Measurements from ENCODE around the gene SLC7A6OS.

Gene SLC7A6OS

DNA sequence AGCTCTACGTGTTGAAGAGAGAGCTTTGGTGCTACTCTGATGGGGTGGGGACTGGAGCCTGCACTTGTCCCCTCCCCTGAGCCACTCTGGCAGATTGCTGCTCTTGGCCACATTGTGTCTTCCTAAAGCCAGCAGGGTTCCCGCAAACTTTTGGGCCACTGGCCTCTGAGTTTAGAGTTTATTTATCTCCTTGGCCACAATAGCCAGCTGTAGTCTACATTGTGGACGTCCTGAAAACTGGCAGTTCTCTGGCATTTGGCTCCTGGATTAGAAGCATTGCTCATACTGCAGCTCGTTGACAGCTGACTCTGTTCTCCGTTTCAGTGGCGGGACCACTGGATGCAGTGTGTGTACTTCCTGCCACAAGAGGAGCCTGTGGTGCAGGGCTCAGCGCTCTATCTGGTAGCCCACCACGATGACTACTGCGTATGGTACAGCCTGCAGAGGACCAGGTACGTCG is 34.6 kb upstream of the SLC7A6OS start:
- no peak for DNase-seq

GRCh38 chr16:68344252-68344651 is 33.5 kb upstream of the SLC7A6OS start:
- no peak for DNase-seq

DNA sequence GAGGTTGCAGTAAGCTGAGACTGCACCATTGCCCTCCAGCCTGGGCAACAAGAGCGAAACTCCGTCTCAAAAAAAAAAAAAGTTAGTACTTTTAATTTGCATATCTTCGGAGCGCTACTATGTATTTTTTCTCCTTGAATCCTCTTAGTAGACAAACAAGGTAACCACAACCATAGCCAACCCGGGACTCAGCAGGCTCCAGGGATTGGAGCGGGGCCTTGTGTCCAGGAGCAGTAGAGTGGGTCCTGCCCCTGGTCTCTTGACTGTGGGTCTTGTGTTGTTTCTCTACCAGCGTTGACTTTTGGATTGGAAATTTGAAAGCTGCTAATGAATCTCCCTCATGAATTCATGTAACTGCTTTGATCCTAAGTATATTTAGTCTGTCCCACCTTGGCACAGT is 32.4 kb upstream of the SLC7A6OS start:
- no peak for DNase-seq

DNA sequence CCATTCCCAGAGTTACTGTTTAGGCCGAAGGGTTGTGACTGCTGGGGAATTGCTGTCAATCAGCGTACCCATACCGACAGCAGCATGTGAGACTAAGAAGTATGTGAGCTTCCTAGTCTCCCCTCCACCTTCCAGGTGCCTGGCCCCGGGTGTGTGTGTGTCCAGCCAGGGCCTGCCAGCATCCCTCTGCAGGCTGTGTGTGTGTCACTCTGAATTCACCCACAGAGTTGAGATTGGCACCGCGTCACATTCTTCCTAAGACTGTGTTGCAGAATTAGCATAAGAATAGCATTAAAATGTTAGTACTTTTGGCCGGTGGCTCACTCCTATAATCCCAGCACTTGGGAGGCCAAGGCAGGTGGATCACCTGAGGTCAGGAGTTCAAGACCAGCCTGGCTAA is 31.9 kb upstream of the SLC7A6OS start:
- no peak for DNase-seq

DNA sequence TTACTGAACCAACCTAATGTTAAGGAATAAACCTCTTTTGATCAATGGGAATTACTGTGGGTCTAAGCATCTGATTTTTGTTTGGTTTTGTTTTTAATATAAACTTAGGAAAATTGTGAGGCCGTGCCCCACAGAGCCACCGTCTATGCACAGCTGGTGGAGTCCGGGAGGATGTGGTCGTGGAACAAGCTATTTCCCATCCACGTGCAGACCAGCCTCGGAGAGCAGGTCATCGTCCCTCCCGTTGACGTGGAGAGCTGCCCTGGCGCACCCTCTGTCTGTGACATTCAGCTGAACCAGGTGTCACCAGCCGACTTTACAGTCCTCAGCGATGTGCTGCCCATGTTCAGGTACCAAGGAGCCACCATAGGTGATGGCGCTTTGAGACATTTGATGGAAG is 28.5 kb upstream of the SLC7A6OS start:
- DNase-seq = no peak

- DNase-seq = no peak
Measured at GRCh38 chr16:68338326-68339119, 27.8 kb upstream of the SLC7A6OS start.

DNA sequence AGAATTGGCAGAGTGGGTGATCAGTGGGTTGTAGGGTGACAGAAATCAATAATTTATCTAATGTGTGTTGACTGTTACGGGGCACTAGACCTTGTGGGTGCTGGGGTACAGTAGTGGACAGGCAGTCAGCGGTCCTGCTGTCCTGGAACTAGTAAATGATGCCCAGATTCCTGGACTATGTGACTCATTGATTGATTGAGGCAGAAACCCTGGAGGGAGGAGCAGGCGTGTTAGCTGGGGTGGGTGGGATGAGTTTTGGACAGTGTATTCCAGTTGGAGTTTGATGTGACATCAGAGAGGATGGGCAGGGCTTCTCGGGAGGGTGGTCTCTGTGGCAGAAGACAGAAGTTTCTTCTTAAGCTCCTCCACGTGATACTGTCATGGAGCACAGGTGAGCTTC is 24.4 kb upstream of the SLC7A6OS start:
- no peak for DNase-seq

GRCh38 chr16:68332411-68333121 is 21.8 kb upstream of the SLC7A6OS start:
- peak in 12 of 56 donors; percentile 8 to 62 (median 22) for DNase-seq

- no peak for DNase-seq
Measured at GRCh38 chr16:68331879-68332410, 21.2 kb upstream of the SLC7A6OS start.

DNA sequence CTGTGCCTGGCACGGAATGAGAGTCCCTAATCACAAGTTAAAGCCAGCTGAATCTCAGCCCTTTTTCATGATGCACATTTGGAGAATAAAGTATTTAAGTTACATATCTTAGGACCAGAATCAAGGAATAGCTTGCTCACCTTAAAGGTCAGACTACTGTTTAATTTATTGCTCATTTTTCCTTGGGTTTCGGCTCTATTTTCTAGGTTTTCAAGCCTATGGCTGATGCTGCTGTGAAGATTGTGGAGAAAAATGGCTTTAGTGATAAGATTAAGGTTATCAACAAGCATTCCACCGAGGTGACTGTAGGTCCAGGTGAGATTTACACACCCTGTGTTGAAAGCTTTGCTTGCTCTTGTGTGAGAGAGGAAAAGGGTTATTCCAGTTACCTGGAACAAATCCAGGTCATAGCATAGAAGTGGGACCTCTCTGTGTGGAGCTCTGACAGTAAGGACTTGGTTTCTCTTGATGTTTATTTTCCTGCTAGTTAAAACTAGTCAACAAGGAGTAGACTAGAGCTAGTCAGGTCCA is 18.2 kb upstream of the SLC7A6OS start:
- DNase-seq = no peak

- peak in 54 of 56 donors; percentile 4 to 83 (median 58) for DNase-seq
Measured at GRCh38 chr16:68328151-68328859, 17.6 kb upstream of the SLC7A6OS start.

DNA sequence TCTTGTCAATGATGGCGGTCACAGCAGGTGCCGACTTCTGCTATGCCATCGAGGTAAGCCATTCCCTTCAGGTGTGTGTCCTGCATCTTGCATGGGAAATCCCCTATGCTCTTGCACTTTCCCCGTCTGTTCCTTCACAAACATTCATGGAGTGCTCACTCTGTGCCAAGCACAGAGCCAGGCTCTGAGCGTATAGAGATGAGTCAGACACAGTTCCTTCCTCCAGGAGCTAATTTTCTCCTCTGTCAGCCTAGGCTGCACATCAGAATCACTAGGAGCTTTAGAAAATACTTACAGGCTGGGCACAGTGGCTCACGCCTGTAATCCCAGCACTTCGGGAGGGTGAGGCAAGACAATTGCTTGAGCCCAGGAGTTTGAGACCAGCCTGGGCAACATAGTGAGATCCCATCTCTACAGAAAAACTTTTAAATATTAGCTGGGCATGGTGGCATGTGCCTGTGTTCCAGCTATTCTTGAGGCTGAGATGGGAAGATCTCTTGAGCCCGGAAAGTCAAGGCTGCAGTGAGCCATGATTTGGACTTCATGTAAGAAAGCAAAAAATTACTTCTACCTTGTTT is 14.1 kb upstream of the SLC7A6OS start:
- no peak for DNase-seq

- DNase-seq = no peak
Measured at GRCh38 chr16:68324336-68324735, 13.6 kb upstream of the SLC7A6OS start.

- DNase-seq = no peak
Measured at GRCh38 chr16:68319185-68319908, 8.6 kb upstream of the SLC7A6OS start.

GRCh38 chr16:68313116-68313515 is 2.4 kb upstream of the SLC7A6OS start:
- no peak for DNase-seq

- peak in 4 of 56 donors; percentile 50 to 54 (median 54) for DNase-seq
Measured at GRCh38 chr16:68310437-68310773, 341 bp downstream of the SLC7A6OS start.

DNA sequence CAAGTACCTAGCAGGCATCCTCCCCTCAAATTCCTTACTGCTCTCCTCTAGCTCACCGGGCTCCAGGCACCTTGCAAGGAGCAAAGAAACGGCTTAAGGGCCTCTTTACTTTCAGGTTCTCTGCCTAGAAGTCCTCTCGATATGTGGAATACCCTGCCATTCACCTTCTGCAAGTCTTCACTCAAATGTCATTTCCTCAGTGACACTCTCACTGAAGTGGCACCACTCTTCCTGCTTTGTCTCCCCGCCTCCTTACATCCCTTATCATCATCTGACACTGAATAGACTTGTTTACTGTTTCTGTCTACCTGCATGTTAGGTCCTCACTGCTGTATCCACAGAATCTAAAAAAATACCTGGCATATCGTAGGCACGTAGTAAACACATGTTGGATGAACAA is 947 bp downstream of the SLC7A6OS start:
- no peak for DNase-seq

- DNase-seq = no peak
Measured at GRCh38 chr16:68306633-68307032, 4.1 kb downstream of the SLC7A6OS start.

DNA sequence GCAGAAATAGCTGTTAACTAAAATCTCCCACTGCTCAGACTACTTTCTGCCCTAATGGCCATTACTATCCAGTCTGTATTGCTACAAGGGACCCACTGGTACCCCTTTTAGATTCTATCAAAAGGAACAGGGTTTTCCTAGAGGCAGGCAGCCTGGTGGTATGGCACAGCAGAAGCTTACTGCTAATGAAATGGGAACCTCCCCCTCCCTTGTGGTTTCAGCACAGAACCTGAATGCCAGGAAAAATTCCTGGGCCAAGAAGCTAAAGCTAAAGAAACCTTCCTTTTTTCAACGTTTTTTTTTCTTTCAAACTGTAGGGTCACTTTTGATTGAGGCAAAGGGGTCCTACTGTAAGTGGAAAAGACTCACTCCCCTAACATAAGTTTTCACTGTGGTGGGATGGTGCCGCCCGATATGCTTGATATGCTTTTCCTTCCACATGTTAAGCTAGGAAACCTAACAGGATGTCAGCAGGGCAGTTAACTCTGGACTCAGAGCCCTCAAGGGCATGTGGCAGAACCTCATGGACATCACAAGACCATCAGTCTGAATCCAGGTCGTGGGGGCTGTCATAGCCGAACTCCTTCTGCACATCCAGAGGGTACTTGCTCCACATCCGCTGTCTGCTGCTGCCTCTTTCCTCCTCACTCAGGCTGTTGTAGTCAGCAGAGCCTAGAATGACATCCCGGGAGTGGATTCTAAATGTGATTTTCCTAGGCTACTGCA is 9.8 kb downstream of the SLC7A6OS start:
- DNase-seq = no peak
